Kidney (tissue), 14 donors: Measurements from ENCODE around the gene TCL1A. TPM values are rescaled to one million over a fixed set of nuclear protein-coding genes. Genes with fewer than 3 reads are reported as not detected.
A peak's percentile ranks its signal among the peaks of the same experiment; 100 is the strongest.

Source experiments
- DNase-seq, 5 donors: peaks; one replicate each; pipeline ENCODE4 v3.0.0-alpha.2; 2013 to 2020
- FAIRE-seq: peaks from 2 replicates; lab custom pipeline; 2012; peaks lifted over from hg19 to GRCh38; lab: Jason Lieb, UNC
- H3K27ac ChIP-seq, 2 donors: one replicate each; pipeline ENCODE4 v1.7.0; 2013; ENCODE audit warnings: low read depth in 2 of 2, low read length in 2 of 2, inconsistent platforms in 1 of 2
- H3K27me3 ChIP-seq: one replicate; pipeline ENCODE4 v1.7.1; 2013; ENCODE audit warnings: low read length, inconsistent platforms; ENCODE audit not compliant: control insufficient read depth, insufficient read depth
- H3K36me3 ChIP-seq, 3 donors: one replicate each; pipeline versions ENCODE4 v1.7.0 to v1.7.1; 2013; ENCODE audit warnings: low read length in 3 of 3, control low read depth in 1 of 3, inconsistent platforms in 1 of 3; ENCODE audit not compliant: insufficient read depth in 3 of 3, control insufficient read depth in 2 of 3
- H3K4me1 ChIP-seq, 3 donors: one replicate each; pipeline versions ENCODE4 v1.7.0 to v1.7.1; 2013; ENCODE audit warnings: low read length in 3 of 3, inconsistent platforms in 1 of 3, low read depth in 1 of 3; ENCODE audit not compliant: control insufficient read depth in 2 of 3, insufficient read depth in 2 of 3
- H3K4me3 ChIP-seq, 3 donors: one replicate each; pipeline versions ENCODE4 v1.7.0 to v1.8.1; 2013; ENCODE audit warnings: low read length in 3 of 3, control low read depth in 1 of 3, inconsistent platforms in 1 of 3
- H3K9ac ChIP-seq, 3 donors: one replicate each; pipeline versions ENCODE4 v1.7.0 to v1.7.1; 2013; ENCODE audit warnings: low read length in 3 of 3, control low read depth in 1 of 3, inconsistent platforms in 1 of 3
- H3K9me3 ChIP-seq, 3 donors: one replicate each; pipeline versions ENCODE4 v1.7.0 to v1.7.1; 2013; ENCODE audit warnings: low read length in 3 of 3, control low read depth in 1 of 3, inconsistent platforms in 1 of 3; ENCODE audit not compliant: control insufficient read depth in 2 of 3, insufficient read depth in 1 of 3
- intact Hi-C: fragments of 100-400 bp; cut with DNase I; formaldehyde crosslinking; loops from one replicate; pipeline ENCODE4 v1.11.1; 2022
- polyA plus RNA-seq: library from polyadenylated mRNA; stranded (reverse); fragments of 350-450 nt; fragmentation: Illumina TruSeq; extraction: RNeasy Lipid Tissue Mini Kit (QIAGEN cat#74804); gene quantifications from one replicate; pipeline ENCODE4 v1.2.3, GENCODE V29; 2014; ENCODE audit warnings: low read depth, low replicate concordance; ENCODE audit not compliant: insufficient read depth
- total RNA-seq: library from RNA; stranded (reverse); fragmentation: NEBNext Ultra II Directional; extraction: Animal tissue kit (Norgen Biotek cat#: 25700); gene quantifications from one replicate; pipeline ENCODE4 v1.2.1, GENCODE V29; 2021
- TF ChIP-seq, protein P1 (sequence below): IDR thresholded peaks from 3 replicates; pipeline ENCODE4 v1.5.1; 2012; ENCODE audit warnings: mild to moderate bottlenecking, moderate library complexity, borderline replicate concordance; ENCODE audit not compliant: insufficient read depth; ENCODE audit errors: extremely low read depth
- donor health status: control.
- donor health status: control.
- donor health status: control.
- donor health status: control.
- donor health status: control.
- donor health status: DM: yes; HTN: yes; CAD: no.
- donor health status: Normal renal cell carcinoma (clear cell type).

TCL1A gene
- total and polyA plus RNA-seq, 2 donors from 2014 or later: 1.4 TPM; not detected in 1

DNA sequence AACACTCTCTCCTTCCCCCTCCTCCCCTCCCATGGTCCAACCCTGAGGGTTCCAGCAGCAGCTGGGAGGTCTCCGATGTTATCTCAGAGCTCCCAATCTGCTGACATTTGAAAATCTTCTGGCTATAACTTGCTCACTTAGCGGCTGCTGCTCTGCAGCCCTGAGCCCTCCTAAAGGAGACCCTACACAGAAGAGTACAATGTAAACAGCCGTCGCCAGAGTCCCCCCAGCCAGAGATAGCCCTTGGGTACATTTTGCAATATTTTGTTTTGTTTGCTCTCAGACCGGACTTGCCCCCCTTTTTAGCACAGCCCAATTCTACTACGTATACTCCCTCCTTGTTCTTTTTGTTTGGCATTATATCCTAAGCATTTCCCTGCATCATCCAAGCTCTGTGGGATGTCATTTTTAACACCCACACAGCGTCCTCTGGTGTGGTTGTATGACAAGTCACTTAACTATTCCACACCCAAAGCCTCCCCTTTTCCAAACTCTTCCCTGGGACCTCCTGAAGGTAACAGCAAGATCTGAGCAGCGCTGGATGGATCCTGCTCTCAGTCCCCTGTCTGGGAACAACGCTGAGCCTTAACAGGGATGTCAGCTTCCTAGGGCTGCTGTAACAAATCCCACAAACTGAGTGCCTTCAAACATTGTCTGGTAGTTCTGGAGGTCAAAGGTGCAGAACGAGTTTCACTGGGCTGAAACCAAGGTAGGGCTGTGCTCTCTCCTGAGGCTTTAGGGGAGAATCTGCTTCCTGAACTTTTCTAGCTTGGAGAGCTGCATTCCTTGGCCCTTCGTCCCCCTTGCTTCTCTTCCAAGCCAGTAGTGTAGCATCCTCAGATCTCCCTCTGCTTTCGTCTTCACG is 53.0 kb downstream of the TCL1A start:
- DNase-seq (peak in 2 of 5 donors; percentile 33 to 65), FAIRE-seq (no peak)
- intact Hi-C loops: no loop called here
- TF ChIP-seq, protein P1, sequence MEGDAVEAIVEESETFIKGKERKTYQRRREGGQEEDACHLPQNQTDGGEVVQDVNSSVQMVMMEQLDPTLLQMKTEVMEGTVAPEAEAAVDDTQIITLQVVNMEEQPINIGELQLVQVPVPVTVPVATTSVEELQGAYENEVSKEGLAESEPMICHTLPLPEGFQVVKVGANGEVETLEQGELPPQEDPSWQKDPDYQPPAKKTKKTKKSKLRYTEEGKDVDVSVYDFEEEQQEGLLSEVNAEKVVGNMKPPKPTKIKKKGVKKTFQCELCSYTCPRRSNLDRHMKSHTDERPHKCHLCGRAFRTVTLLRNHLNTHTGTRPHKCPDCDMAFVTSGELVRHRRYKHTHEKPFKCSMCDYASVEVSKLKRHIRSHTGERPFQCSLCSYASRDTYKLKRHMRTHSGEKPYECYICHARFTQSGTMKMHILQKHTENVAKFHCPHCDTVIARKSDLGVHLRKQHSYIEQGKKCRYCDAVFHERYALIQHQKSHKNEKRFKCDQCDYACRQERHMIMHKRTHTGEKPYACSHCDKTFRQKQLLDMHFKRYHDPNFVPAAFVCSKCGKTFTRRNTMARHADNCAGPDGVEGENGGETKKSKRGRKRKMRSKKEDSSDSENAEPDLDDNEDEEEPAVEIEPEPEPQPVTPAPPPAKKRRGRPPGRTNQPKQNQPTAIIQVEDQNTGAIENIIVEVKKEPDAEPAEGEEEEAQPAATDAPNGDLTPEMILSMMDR: no peak
- H3K9ac ChIP-seq: no peak overlapping the region
- no peaks in the 10 kb centered on the region for H3K27me3 ChIP-seq
- H3K36me3 ChIP-seq: no peaks in the 10 kb centered on the region
- peak overlapping the region; percentile 29 to 43 for H3K27ac ChIP-seq
- peaks cover 5 to 32% (median 30%) of the 10 kb centered on the region in 3 donors for H3K4me1 ChIP-seq
- no peak overlapping the region for H3K4me3 ChIP-seq
- H3K9me3 ChIP-seq: no peaks in the 10 kb centered on the region

DNA sequence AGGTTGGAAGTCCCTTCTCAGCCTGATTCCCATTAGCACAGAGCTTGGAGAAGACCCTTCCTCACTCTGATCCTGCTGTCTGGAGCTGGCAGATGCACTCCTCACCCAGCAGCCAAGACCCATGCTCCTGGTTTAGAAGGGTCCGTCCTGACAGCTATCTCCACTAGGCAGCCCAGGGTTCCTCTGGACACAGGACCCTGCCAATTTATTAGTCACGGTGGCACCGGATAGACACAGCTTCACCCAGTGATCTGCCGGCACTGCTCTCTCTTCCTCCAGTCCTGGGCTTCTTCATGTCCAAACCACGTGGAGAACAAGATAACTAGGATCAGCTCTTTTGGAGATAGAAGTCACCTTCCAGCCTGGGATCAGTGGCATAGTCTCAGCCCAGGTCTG is 53.9 kb downstream of the TCL1A start:
- Histone ChIP-seq H3K4me3 (no peak overlapping the region), H3K4me1 (peaks cover 5 to 32% (median 30%) of the 10 kb centered on the region in 3 donors), H3K27ac (no peak overlapping the region), H3K36me3 (no peaks in the 10 kb centered on the region), H3K9ac (no peak overlapping the region), H3K27me3 (no peaks in the 10 kb centered on the region), H3K9me3 (no peaks in the 10 kb centered on the region)
- TF ChIP-seq, protein P1: no peak
- intact Hi-C loops: no loop called here
- no peak for DNase-seq
- no peak for FAIRE-seq

Other genes starting within 250 kb of the TCL1A start
- 18.5 TPM for gene SYNE3, start 197.5 kb downstream of the TCL1A start, total RNA-seq
- 0.54 TPM for gene SYNE3, start 197.5 kb downstream of the TCL1A start, polyA plus RNA-seq
- 46.7 TPM for gene GLRX5, start 179.1 kb downstream of the TCL1A start, total RNA-seq
- 124 TPM for gene GLRX5, start 179.1 kb downstream of the TCL1A start, polyA plus RNA-seq
- not detected for gene TCL1B, start 27.7 kb downstream of the TCL1A start, total RNA-seq
- not detected for gene TCL1B, start 27.7 kb downstream of the TCL1A start, polyA plus RNA-seq
- 0.82 TPM for gene TUNAR, start 162.7 kb upstream of the TCL1A start, total RNA-seq
- gene TUNAR, start 162.7 kb upstream of the TCL1A start, polyA plus RNA-seq: not detected